Measurements from ENCODE around the gene GPRASP3.
"Not testable (repeated sequence)": the region's sequence is repeated elsewhere in the genome, so short reads cannot be mapped to it uniquely, and the experiment has no call there.

GPRASP3 gene, protein sequence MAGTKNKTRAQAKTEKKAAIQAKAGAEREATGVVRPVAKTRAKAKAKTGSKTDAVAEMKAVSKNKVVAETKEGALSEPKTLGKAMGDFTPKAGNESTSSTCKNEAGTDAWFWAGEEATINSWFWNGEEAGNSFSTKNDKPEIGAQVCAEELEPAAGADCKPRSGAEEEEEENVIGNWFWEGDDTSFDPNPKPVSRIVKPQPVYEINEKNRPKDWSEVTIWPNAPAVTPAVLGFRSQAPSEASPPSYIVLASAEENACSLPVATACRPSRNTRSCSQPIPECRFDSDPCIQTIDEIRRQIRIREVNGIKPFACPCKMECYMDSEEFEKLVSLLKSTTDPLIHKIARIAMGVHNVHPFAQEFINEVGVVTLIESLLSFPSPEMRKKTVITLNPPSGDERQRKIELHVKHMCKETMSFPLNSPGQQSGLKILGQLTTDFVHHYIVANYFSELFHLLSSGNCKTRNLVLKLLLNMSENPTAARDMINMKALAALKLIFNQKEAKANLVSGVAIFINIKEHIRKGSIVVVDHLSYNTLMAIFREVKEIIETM

DNA sequence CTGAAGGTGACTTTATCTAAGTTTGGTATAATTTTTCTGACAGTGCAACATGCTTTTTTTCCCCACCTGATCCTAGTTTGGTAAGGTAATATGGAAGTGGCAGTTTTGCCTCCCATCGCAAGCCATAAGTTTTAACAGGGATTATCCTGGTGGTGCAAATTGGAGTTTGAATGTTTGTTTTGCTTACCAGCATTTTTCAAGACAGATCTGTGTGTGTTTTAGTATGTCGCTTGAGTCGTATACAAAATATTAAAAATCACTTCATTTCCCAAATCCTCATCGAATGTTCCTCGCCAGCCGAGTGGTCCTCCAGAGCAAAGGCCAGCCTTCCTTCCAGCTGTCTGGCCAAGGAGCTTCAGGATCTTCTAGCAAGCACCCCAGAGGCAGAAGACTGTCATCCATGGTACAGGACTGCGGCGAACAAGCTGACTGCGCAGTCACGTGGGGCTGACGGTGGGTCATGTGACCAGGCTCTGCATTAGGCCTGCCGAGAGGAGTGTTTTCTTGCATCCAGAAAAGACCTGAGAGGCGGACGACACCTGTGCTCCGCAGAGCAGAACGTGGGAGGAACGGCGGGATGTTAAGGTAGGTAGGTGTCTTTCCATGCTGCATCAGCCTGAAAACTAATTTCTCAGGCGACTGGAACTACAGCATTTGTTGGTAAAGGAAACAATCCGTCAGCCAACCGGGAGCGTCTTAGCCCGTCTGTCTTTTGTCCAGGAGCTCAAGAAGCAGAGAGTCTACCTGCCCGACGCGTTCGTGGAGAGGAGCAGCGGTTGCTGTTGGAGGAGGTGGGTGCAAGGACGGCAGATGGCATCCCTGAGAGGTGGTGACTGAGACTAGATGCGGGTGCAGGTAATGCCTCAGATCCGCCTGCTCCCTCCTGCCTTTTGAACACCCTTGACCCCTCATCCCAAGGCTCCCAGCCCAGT, at the start of gene GPRASP3:
Gene GPRASP3 (plus strand): TSS at position 507 of the 932 bp plus-strand sequence. CDS start 28,253 bp downstream, outside the sequence.
- peak; percentile 72 for DNase-seq

DNA sequence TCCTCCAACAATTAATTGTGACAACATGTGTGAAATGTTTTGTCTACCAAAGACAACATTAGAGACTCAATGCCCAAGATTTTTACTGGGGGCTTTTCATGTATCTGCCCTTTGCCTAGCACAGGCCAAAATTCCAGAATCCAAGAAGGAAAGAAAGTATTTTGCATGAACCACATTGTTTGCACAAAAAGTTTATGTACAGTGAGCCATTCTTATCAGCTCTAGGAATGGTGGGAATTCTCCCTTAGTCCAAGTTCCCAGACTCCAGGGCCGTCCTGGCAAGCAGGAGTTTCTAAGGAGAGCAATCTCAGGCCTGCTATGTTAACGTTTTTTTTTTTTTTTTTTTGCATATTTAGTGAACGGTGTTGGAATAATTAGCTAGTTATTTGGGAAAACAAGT, 47.7 kb upstream of the GPRASP3 start:
- no peak for DNase-seq

DNA sequence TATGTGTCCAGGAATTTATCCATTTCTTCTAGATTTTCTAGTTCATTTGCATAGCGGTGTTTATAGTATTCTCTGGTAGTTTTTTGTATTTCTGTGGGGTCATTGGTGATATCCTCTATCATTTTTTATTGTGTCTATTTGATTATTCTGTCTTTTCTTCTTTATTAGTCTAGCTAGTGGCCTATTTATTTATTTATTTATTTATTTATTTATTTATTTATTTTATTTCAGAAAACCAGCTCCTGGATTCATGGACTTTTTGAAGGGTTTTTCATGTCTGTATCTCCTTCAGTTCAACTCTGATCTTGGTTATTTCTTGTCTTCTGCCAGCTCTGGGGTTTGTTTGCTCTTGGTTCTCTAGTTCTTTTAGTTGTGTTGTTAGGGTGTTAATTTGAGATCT, 43.1 kb upstream of the GPRASP3 start:
- not testable (repeated sequence) for DNase-seq

GRCh38 chrX:102684772-102685520, 35.6 kb upstream of the GPRASP3 start:
- no peak for DNase-seq

DNA sequence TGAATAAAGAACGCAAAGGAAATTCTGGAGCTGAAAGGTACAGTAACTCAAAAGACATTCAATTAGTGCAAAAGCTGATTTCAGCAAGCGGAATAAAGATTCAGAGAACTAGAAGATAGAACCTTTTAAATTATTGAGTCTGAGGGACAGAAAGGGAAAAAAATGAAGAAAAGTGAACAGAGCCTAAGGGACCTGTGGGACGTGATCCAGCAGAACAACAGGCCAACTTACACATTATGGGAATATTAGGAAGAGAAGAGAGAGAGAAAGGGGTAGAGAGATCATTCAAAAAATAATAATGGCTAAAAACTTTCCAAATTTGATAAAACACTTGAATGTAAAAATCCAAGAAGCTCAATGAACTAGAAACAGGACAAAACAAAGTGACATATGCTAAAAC, 25.8 kb upstream of the GPRASP3 start:
- DNase-seq: no peak

DNA sequence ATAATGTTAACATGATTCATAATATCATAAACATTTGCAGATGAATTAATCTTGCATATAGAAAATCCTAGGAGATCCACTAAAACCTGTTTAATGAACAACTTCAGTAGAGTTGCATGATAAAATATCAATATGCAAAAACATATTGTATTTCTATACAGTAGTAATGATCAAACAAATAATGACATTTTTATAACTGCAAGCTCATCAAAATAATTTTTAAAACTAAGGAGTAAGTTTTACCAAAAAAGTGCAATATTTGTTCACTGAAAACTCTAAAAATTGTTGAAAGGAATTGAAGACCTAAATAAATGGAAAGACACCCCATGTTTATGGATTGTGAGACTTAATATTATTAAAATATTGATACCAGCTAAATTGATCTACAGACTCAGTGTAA, 24.2 kb upstream of the GPRASP3 start:
- DNase-seq: no peak

GRCh38 chrX:102697494-102697893, 23.0 kb upstream of the GPRASP3 start:
- no peak for DNase-seq

GRCh38 chrX:102708900-102709299, 11.6 kb upstream of the GPRASP3 start:
- DNase-seq: no peak

DNA sequence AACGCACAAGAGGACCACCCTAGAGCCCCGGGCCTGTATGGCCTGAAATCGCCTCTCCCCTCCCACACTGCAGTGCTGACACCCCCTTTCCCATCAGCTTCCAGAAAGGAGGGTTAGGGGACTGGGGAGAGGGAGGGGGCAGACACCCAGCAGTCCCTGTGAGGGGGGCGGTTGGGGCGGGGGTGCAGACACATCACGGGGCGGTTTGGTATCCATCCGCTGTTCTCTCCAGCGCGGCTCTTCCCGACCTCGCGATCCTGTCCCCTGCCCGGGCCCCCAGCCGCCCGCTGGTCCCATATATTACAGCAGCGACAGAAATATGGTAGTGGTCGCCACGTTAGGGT, 8.7 kb upstream of the GPRASP3 start:
- no peak for DNase-seq

GRCh38 chrX:102712216-102712966, 8.2 kb upstream of the GPRASP3 start, which contains the start of gene GPRASP2:
TSS of gene GPRASP2 (plus strand) at chrX:102712448. CDS start at chrX:102714870, 2,422 bp downstream.
- DNase-seq: no peak

DNA sequence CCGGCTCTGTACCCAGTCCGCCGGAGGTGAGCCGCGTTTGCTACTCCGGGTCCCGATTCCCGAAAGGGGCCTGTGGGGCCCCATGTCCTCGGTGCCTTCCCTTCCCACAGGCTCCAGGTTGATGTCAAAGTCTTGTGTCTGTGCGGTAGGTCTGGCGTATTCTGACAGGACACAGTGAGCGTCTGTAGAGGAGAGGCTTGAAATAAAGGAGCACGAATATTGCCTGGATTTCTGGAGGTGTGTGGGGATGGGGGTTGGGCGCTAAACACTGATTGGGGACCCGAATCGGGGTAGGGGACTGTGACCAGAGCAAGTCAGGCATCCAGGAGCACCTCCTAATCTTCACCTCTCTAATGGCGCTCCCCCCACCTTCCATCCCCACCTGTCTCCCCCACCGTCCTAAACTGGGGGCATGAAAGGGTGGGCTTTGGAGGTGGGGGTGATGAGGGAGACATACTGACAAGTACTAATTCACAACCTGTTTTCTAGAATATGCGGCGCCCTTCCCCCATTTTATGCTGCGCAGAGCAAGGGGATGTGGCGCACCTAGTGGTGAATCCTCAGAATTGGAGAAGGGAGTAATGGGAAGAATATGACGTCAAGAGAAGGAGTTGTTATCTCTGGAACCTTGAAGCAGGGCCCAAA, 7.4 kb upstream of the GPRASP3 start:
- DNase-seq: no peak

DNA sequence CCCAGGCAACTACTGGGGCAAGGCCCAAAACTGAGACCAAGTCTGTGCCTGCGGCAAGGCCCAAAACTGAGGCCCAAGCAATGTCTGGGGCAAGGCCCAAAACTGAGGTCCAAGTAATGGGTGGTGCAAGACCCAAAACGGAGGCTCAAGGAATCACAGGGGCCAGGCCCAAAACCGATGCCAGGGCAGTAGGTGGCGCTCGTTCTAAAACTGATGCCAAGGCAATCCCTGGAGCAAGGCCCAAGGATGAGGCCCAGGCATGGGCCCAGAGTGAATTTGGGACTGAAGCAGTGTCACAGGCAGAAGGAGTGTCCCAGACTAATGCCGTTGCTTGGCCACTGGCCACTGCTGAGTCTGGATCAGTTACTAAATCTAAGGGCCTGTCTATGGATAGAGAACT, 5.5 kb upstream of the GPRASP3 start:
- no peak for DNase-seq

- no peak for DNase-seq
Observed at GRCh38 chrX:102715967-102716366, 4.6 kb upstream of the GPRASP3 start.

DNA sequence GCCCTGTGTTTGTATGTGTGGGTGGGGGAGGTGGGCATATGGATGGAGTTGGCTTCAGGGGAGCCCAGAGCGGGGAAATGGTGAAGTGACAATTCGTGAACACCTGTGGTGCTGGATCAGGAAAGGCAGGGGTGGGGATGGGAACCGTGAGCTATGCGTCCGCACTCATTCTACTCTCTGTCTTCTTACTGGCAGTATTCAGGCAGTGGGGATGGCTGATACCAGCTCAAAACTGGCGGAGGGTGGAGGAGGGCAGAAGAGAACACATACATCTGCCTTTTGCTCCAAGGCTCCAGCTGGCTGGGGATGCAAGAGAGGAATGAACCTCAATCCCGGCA, 595 bp downstream of the GPRASP3 start:
- DNase-seq: not testable (repeated sequence)

DNA sequence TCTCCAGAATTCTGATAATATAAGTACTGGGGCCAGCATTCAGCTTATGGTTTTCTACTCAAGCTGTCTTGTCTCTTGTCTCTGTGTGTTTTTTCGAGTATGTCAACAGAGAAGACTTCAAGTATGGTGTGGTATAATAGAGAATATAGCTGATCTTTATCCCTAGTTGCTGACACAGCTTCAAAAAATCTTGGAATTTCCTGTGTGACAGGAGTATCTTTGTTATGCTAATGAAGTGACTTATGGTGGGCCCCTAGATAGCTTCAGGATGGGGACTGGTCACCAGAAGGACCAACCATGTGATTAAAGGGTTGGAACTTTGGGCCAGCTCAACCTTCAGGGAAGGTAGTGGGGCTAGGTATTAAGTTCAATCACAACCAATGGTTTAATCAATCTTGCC, 2.9 kb downstream of the GPRASP3 start:
- DNase-seq: no peak

GRCh38 chrX:102727761-102728160, 7.2 kb downstream of the GPRASP3 start:
- no peak for DNase-seq

GRCh38 chrX:102728646-102729045, 8.1 kb downstream of the GPRASP3 start:
- no peak for DNase-seq

GRCh38 chrX:102739657-102740056, 19.1 kb downstream of the GPRASP3 start:
- no peak for DNase-seq

- DNase-seq: no peak
Observed at GRCh38 chrX:102744307-102744706, 23.8 kb downstream of the GPRASP3 start.

DNA sequence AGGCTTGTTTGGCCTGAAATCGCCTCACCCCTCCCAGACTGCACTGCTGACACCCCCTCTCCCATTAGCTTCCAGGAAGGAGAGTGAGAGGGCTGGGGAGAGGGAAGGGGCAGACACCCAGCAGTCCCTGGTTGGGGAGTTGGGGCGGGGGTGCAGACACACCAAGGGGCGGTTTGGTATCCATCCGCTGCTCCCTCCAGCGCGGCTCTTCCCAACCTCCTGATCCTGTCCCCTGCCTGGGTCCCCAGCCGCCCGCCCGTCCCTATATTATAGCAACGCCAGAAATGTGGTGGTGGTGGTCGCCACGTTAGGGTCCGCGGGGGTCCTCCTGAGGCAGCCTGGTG, 24.9 kb downstream of the GPRASP3 start:
- no peak for DNase-seq

- no peak for DNase-seq
Observed at GRCh38 chrX:102745857-102746584, 25.5 kb downstream of the GPRASP3 start.
